ENCODE measurements around the gene HADHA.

The HADHA gene

DNA sequence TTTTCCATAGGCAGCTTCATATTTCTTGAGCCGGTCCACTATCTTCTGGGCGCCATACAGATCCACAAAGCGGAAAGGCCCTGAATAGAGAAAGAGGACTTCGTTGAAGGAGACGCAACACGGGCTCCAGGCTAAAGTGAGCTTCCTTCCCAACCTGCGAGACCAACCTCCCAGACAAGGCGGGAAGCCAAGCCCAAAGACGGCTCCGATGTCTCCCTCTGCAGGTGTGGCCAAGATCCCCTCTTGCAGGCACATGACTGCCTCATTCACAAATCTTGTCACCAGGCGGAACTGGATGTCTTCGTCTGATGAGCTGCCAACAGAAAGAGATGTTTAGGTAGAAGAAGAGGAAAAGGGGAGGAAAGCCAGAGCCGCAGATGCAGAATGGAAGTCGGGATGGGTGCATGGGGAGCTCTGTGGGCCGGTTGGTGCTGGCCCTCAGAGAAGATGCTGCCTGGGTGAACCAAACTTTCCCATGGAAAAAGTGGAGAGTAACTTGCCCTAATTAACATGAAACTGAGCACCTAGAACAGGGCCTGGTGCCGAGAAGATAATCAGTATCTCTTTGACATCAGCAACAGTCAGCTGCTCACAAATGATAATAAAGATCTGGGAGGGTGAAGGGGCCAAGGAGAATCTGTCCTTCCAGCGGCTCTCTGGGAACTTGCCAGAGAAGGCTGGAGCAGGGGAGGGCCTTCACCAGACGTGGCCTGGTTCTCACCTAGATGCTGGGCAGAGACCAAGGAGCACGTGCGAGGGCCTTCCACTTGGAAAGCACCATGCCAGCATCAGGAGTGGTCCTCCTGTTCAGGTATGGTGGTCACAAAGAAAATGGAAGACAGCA is 52.9 kb downstream of the HADHA start:
- no peak overlapping the region for H3K27ac ChIP-seq
- TF ChIP-seq ZFX (IDR thresholded peaks at IDR 0.05; ENCODE audit: borderline replicate concordance): no peak
- TF ChIP-seq, protein P1, sequence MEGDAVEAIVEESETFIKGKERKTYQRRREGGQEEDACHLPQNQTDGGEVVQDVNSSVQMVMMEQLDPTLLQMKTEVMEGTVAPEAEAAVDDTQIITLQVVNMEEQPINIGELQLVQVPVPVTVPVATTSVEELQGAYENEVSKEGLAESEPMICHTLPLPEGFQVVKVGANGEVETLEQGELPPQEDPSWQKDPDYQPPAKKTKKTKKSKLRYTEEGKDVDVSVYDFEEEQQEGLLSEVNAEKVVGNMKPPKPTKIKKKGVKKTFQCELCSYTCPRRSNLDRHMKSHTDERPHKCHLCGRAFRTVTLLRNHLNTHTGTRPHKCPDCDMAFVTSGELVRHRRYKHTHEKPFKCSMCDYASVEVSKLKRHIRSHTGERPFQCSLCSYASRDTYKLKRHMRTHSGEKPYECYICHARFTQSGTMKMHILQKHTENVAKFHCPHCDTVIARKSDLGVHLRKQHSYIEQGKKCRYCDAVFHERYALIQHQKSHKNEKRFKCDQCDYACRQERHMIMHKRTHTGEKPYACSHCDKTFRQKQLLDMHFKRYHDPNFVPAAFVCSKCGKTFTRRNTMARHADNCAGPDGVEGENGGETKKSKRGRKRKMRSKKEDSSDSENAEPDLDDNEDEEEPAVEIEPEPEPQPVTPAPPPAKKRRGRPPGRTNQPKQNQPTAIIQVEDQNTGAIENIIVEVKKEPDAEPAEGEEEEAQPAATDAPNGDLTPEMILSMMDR (IDR thresholded peaks at IDR 0.05): no peak

DNA sequence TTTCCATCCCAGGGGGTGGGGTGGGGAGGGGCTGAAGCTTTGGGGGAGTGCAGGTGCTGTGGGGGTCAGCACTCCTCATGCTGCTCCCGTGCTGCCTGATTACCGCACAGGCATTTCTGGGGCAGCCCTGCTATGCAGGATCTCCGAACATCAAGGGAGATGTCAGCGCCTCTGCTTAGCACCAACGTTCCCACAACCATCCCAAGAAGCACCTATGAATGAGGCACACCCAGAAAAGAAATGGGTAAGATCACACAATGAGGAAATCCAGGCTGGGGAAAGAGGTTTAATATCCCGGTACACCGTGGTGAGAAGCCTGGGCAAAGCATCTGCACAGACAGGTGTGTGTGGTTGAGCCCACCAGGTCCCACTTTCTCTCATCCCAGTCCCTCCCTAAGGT is 54.1 kb downstream of the HADHA start:
- H3K27ac ChIP-seq: no peak overlapping the region
- TF ChIP-seq ZFX (IDR thresholded peaks at IDR 0.05; ENCODE audit: borderline replicate concordance): no peak
- TF ChIP-seq, protein P1 (IDR thresholded peaks at IDR 0.05): no peak

DNA sequence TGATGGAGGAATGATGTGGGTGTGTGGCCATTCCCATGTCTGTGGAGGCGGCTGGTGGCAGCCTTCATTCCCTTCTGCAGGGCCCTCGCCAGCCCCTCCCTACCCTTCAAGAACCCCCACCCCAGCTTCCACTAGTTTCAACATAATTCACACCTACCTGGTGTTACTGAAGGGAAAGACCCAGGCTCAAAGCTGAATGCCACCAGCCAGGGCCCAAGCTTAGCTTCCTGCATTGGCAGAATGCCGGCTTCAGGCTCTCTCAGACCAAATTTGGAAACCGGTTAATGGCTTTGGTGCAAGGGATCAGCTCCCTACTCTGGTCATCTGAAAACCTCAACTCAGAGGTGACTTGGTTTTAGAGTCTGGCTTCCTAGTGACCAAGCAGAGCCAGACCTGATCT is 54.7 kb downstream of the HADHA start:
- no peak for TF ChIP-seq ZFX (IDR thresholded peaks at IDR 0.05; ENCODE audit: borderline replicate concordance)
- TF ChIP-seq, protein P1 (IDR thresholded peaks at IDR 0.05): no peak
- no peak overlapping the region for H3K27ac ChIP-seq

DNA sequence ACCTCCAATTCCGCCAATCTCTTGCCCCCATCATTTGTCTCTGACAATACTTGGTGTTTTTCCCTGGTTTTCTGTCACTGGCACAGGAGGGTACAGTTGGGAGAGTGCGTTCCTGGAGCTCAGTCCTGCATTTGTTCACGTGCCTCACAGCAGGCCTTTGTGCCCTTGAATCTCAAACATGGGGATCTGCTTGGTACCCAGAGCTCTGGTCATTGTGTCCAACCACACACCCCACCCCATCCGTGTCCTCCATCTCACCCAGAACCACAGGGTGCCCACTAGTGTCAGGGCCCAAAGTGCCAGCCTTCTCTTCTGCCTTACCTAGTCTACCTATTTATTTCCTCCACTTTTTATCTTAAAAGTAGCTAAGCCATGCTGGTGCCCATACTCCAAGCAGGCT is 55.3 kb downstream of the HADHA start:
- no peak for TF ChIP-seq ZFX (IDR thresholded peaks at IDR 0.05; ENCODE audit: borderline replicate concordance)
- TF ChIP-seq, protein P1 (IDR thresholded peaks at IDR 0.05): no peak
- H3K27ac ChIP-seq: no peak overlapping the region

DNA sequence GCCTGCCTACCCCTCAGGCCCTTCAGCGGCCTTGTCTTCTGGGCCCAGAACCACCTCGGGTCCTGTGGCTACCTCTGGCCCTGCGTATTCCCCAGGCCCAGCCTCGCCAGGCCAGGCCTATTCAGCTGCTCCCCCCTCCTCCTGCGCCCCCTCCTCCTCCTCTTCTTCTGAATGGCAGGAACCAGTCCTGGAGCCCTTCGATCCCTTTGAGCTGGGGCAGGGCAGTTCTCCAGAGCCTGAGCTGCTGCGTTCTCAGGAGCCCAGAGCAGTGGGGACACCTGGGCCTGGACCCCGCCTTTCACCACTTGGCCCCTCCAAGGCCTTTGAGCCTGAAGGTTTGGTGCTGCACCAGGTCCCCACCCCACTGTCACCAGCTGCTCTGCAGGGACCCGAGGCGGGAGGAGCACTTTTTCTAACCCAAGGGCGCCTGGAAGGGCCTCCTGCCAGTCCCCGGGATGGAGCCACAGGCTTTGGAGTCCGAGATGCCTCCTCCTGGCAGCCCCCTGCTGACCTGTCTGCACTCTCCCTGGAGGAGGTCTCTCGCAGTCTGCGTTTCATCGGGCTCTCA is 56.8 kb downstream of the HADHA start:
- no peak overlapping the region for H3K27ac ChIP-seq
- TF ChIP-seq ZFX (IDR thresholded peaks at IDR 0.05; ENCODE audit: borderline replicate concordance): no peak
- TF ChIP-seq, protein P1 (IDR thresholded peaks at IDR 0.05): no peak

DNA sequence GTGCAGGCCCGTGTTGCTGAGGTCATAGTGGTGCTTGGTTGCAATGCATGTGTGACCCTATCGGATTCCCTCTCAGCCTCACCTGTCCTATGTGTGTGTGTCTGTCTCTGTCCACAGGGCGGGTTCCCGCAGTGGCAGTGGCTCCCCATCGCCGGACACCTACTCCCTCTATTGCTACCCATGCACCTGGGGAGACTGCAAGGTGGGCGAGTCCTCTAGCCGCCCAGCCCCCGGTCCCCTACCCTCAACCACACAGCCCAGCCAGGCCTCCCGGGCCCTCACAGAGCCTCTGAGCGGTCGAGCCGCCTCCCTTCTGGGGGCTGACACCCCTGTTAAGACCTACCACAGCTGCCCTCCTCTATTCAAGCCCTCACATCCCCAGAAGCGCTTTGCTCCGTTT is 57.3 kb downstream of the HADHA start:
- no peak overlapping the region for H3K27ac ChIP-seq

More for the DNA sequence above, 57.3 kb downstream of the HADHA start:
- no peak for TF ChIP-seq ZFX (IDR thresholded peaks at IDR 0.05; ENCODE audit: borderline replicate concordance)
- TF ChIP-seq, protein P1 (IDR thresholded peaks at IDR 0.05): no peak

All from 22Rv1 (cell line).